Caco-2 (cell line): ENCODE results near the gene EPS15. TPM values are rescaled to one million over a fixed set of nuclear protein-coding genes. Genes with fewer than 3 reads are reported as not detected.

ENCODE experiments used
- BruUV-seq: library from RNA; stranded (reverse); fragments of 400-500 nt; replicated peaks from 2 replicates; lab custom pipeline; 2021; lab: Mats Ljungman, UMichigan
- CTCF ChIA-PET: fragments of 300-600 bp; sonication (Branson Sonifier 250); formaldehyde crosslinking; loops from one replicate; lab custom pipeline; 2022; ENCODE audit warnings: antibody characterized with exemption; lab: Charles Lee
- POLR2A ChIA-PET: fragments of 300-600 bp; sonication (Branson Sonifier 250); formaldehyde crosslinking; loops from one replicate; lab custom pipeline; 2022; ENCODE audit warnings: antibody characterized with exemption; lab: Charles Lee
- DNase-seq, 2 experiments: peaks; one replicate each; pipeline versions ENCODE4 v3.0.0 to v3.0.0-alpha.2; 2020 to 2022
- H3K27me3 ChIP-seq: replicated peaks from 2 replicates; pipeline ENCODE4 v1.6.0; 2011; ENCODE audit warnings: low read length; ENCODE audit not compliant: control insufficient read depth, insufficient read depth
- H3K36me3 ChIP-seq: 2 replicates; pipeline ENCODE4 v1.5.1; 2011; ENCODE audit warnings: low read length; ENCODE audit not compliant: control insufficient read depth, insufficient read depth
- H3K4me1 ChIP-seq: fragments of 250-450 bp; sonication (Bioruptor Pico); 2 replicates; pipeline ENCODE4 v1.5.1; 2020; ENCODE audit warnings: mild to moderate bottlenecking
- H3K4me3 ChIP-seq: 2 replicates; pipeline ENCODE4 v1.5.1; 2011; ENCODE audit warnings: low read depth, mild to moderate bottlenecking, control low read depth, low read length
- H3K9me3 ChIP-seq: fragments of 250-450 bp; sonication (Bioruptor Pico); 2 replicates; pipeline ENCODE4 v1.5.1; 2020; ENCODE audit warnings: mild to moderate bottlenecking, moderate library complexity
- H3K27ac Mint-ChIP-seq: one replicate; pipeline ENCODE4 v1.8.0; 2022; ENCODE audit warnings: mixed read lengths; ENCODE audit not compliant: unreplicated experiment
- H3K27me3 Mint-ChIP-seq: one replicate; pipeline ENCODE4 v1.8.0; 2022; ENCODE audit warnings: mixed read lengths; ENCODE audit not compliant: insufficient read depth, unreplicated experiment
- H3K36me3 Mint-ChIP-seq: one replicate; pipeline ENCODE4 v1.8.0; 2022; ENCODE audit warnings: mild to moderate bottlenecking, mixed read lengths; ENCODE audit not compliant: insufficient read depth, unreplicated experiment
- H3K4me1 Mint-ChIP-seq: one replicate; pipeline ENCODE4 v1.8.0; 2022; ENCODE audit warnings: low read depth, mixed read lengths; ENCODE audit not compliant: unreplicated experiment
- H3K4me3 Mint-ChIP-seq: one replicate; pipeline ENCODE4 v1.8.0; 2022; ENCODE audit warnings: mild to moderate bottlenecking, moderate library complexity, mixed read lengths; ENCODE audit not compliant: unreplicated experiment
- H3K9me3 Mint-ChIP-seq: one replicate; pipeline ENCODE4 v1.8.0; 2022; ENCODE audit warnings: mixed read lengths; ENCODE audit not compliant: unreplicated experiment
- intact Hi-C: fragments of 100-400 bp; cut with micrococcal nuclease; formaldehyde crosslinking; loops from one replicate; pipeline ENCODE4 v1.10.0; 2022; ENCODE audit not compliant: unreplicated experiment
- total RNA-seq: library from RNA; stranded (reverse); gene quantifications from 2 replicates; pipeline ENCODE4 v1.2.3, GENCODE V29; 2022
- TF ChIP-seq, protein P1 (sequence below), 2 experiments: fragments of 200-600 bp in 1 of 2; IDR thresholded peaks; 1 replicate in 1 of 2; 2 replicates in 1 of 2; pipeline versions ENCODE4 v1.5.1 to v1.8.0; 2011 to 2022; ENCODE audit warnings: antibody characterized with exemption in 1 of 2, control low read depth in 1 of 2, inconsistent platforms in 1 of 2, low read depth in 1 of 2, low read length in 1 of 2, mild to moderate bottlenecking in 1 of 2, moderate library complexity in 1 of 2; ENCODE audit not compliant: insufficient read depth in 1 of 2, severe bottlenecking in 1 of 2, unreplicated experiment in 1 of 2

The EPS15 gene
- total RNA-seq, 1 experiment from 2014 or later, result 41.5 TPM

DNA sequence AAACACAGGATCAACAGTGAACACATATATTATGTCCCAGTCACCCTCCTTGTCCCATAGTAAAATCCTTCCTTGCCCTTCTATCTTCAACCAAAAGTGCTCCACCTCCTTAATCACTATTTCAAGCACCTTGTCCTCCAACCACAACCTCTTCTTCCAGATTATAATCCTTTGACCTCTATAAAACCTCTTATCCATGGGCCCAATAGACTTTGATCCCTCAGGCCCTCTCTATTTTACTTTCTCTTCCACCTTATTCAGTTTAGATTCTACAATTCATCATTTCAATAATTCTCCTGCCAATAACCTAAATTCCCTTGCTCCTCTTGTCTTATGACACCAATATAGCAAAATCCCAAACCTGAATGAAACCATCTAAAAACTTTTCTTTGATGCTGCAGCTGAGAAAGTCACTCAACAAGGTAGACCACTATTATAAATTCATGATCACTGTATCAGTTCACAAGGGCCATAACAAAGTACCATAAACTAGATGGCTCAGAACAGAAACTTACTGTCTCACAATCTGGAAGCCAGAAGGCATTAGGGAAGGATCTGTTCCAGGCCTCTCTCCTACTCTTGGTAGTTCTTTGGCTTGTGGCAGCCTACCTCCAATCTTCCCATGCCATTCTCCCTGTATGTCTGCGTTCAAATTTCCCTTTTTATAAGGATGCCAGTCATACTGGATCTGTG, 24.8 kb downstream of the EPS15 start:
- H3K27me3 ChIP-seq, result no peaks in the 10 kb centered on the region
- DNase-seq, result no peak
- TF ChIP-seq, protein P1, sequence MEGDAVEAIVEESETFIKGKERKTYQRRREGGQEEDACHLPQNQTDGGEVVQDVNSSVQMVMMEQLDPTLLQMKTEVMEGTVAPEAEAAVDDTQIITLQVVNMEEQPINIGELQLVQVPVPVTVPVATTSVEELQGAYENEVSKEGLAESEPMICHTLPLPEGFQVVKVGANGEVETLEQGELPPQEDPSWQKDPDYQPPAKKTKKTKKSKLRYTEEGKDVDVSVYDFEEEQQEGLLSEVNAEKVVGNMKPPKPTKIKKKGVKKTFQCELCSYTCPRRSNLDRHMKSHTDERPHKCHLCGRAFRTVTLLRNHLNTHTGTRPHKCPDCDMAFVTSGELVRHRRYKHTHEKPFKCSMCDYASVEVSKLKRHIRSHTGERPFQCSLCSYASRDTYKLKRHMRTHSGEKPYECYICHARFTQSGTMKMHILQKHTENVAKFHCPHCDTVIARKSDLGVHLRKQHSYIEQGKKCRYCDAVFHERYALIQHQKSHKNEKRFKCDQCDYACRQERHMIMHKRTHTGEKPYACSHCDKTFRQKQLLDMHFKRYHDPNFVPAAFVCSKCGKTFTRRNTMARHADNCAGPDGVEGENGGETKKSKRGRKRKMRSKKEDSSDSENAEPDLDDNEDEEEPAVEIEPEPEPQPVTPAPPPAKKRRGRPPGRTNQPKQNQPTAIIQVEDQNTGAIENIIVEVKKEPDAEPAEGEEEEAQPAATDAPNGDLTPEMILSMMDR (IDR thresholded peaks at IDR 0.05; ENCODE audit: insufficient read depth in 1 of 2, low read depth in 1 of 2, low read length in 1 of 2, severe bottlenecking in 1 of 2, unreplicated experiment in 1 of 2), result no peak
- no peak overlapping the region for H3K4me3 Mint-ChIP-seq
- ChIA-PET CTCF (no interaction called here), POLR2A (no interaction called here)
- H3K4me1 Mint-ChIP-seq, result peaks cover 9% of the 10 kb centered on the region
- no peak overlapping the region for H3K4me3 ChIP-seq
- H3K9me3 ChIP-seq, result no peaks in the 10 kb centered on the region
- 0 out of 2 replicates have a peak, but pooled peaks cover 5% of the 10 kb centered on the region for H3K4me1 ChIP-seq
- intact Hi-C loops, result no loop called here
- H3K36me3 ChIP-seq, result no peaks in the 10 kb centered on the region
- no peaks in the 10 kb centered on the region for H3K27me3 Mint-ChIP-seq
- H3K9me3 Mint-ChIP-seq, result peaks cover 13% of the 10 kb centered on the region
- no TSS peak for BruUV-seq
- H3K36me3 Mint-ChIP-seq, result no peaks in the 10 kb centered on the region
- H3K27ac Mint-ChIP-seq, result peak overlapping the region; percentile 7

DNA sequence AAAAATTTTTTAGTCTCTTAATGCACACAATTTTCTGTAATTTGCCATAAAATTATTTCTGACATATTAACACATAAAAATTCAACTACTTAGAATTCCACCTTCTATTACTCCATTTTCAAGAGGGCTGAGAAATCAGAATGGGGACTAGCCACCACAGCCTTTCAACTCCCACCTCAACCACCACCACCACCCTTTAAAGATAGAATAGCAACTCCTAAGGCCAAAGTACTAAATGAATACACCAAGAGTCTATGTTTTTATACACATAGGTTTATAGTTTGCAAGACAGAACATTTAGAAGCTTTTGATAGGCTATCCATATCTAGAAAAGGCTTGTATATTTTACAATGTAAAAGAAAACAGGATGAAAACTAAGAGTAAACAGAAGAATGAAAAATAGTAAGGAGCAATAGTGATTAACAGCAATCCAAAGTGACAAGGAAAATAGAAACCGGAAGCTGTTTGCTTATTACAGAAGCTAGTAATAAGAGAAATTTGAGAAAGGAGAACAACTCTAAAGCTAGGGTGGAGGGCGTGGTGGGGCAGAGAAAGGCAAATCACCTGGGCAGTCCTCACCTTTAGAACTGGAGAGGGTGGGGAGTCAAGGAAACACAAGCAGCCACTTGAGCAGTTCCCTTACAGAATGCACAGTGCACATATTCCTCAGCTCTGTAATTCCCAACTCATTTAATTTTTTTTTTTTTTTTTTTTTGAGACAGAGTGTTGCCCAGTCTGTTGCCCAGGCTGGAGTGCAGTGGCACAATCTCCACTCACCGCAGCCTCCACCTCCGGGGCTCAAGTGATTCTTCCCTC, 27.7 kb downstream of the EPS15 start:
- H3K27me3 ChIP-seq, result no peaks in the 10 kb centered on the region
- no TSS peak for BruUV-seq
- H3K36me3 ChIP-seq, result no peaks in the 10 kb centered on the region
- ChIA-PET CTCF (no interaction called here), POLR2A (no interaction called here)
- no peaks in the 10 kb centered on the region for H3K9me3 ChIP-seq
- DNase-seq, result no peak
- H3K4me1 Mint-ChIP-seq, result peaks cover 15% of the 10 kb centered on the region
- no peaks in the 10 kb centered on the region for H3K27me3 Mint-ChIP-seq
- H3K4me3 ChIP-seq, result no peak overlapping the region
- 0 out of 2 replicates have a peak, but pooled peaks cover 5% of the 10 kb centered on the region for H3K4me1 ChIP-seq
- H3K27ac Mint-ChIP-seq, result no peak overlapping the region
- H3K9me3 Mint-ChIP-seq, result peaks cover 13% of the 10 kb centered on the region
- intact Hi-C loops, result no loop called here
- H3K36me3 Mint-ChIP-seq, result no peaks in the 10 kb centered on the region
- H3K4me3 Mint-ChIP-seq, result no peak overlapping the region
- TF ChIP-seq, protein P1 (IDR thresholded peaks at IDR 0.05; ENCODE audit: insufficient read depth in 1 of 2, low read depth in 1 of 2, low read length in 1 of 2, severe bottlenecking in 1 of 2, unreplicated experiment in 1 of 2), result no peak

DNA sequence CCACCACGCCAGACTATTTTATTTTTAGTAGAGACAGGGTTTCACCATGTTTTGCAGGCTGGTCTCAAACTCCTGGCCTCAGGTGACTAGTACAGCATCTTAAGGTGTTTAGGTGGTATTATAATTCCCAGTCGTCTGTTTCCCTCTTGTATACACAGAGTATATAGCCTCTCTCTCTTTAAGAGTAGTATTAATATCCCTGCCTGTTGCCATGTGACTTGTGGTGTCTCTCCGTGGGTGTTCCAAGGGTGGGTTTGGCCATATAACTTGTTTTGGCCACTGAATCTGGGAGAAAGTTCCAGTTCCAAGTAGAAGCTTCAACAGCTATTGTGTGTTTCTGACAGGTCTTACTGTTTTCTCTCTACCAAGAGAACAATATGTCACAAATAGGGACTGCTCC, 29.6 kb downstream of the EPS15 start:
- CTCF ChIA-PET, result no interaction called here
- Histone ChIP-seq H3K36me3 (no peaks in the 10 kb centered on the region), H3K4me3 (no peak overlapping the region), H3K4me1 (0 out of 2 replicates have a peak, but pooled peaks cover 5% of the 10 kb centered on the region), H3K27me3 (no peaks in the 10 kb centered on the region), H3K9me3 (no peaks in the 10 kb centered on the region)
- Mint-ChIP-seq H3K27ac (no peak overlapping the region), H3K4me1 (peaks cover 14% of the 10 kb centered on the region), H3K27me3 (no peaks in the 10 kb centered on the region), H3K36me3 (no peaks in the 10 kb centered on the region), H3K4me3 (no peak overlapping the region), H3K9me3 (peaks cover 11% of the 10 kb centered on the region)
- no peak for DNase-seq
- BruUV-seq, result no TSS peak
- POLR2A ChIA-PET, result no interaction called here
- TF ChIP-seq, protein P1 (IDR thresholded peaks at IDR 0.05; ENCODE audit: insufficient read depth in 1 of 2, low read depth in 1 of 2, low read length in 1 of 2, severe bottlenecking in 1 of 2, unreplicated experiment in 1 of 2), result no peak
- intact Hi-C loops, result no loop called here
